ENCODE data around the gene MVB12A.

DNA sequence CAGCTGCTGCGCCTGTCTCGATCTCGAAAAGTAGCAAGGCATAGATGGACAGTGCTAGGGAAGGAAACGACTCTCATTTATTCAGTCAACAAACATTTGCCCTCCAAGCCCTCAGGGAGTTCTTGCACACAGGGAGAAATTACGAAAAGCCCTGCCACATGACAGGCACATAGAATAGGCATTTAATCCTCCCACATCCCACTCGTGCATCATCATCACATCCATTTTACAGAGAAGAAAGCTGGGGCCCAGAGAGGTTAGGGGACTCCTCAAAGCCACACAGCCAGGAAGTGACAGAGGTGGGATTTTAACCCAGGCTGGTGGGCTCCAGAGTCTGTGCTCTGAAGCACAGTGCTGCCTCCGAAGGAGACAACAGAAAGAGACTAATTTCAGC, 17.0 kb downstream of the MVB12A start:
- TF ChIP-seq, protein P1, sequence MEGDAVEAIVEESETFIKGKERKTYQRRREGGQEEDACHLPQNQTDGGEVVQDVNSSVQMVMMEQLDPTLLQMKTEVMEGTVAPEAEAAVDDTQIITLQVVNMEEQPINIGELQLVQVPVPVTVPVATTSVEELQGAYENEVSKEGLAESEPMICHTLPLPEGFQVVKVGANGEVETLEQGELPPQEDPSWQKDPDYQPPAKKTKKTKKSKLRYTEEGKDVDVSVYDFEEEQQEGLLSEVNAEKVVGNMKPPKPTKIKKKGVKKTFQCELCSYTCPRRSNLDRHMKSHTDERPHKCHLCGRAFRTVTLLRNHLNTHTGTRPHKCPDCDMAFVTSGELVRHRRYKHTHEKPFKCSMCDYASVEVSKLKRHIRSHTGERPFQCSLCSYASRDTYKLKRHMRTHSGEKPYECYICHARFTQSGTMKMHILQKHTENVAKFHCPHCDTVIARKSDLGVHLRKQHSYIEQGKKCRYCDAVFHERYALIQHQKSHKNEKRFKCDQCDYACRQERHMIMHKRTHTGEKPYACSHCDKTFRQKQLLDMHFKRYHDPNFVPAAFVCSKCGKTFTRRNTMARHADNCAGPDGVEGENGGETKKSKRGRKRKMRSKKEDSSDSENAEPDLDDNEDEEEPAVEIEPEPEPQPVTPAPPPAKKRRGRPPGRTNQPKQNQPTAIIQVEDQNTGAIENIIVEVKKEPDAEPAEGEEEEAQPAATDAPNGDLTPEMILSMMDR (IDR thresholded peaks at IDR 0.05): no peak
- no peak for TF ChIP-seq POLR2AphosphoS5 (IDR thresholded peaks at IDR 0.05)
- no peak for TF ChIP-seq POLR2A (IDR thresholded peaks at IDR 0.05)
